Skeletal muscle tissue (tissue), 4 donors: ENCODE data around the gene ATP2A3. TPM values are rescaled to one million over a fixed set of nuclear protein-coding genes. Genes with fewer than 3 reads are reported as not detected.
"Not testable (repeated sequence)": the region's sequence is repeated elsewhere in the genome, so short reads cannot be mapped to it uniquely, and the experiment has no call there.

Experiments
- H3K27ac ChIP-seq: one replicate; pipeline ENCODE4 v1.7.0; 2013; ENCODE audit warnings: mild to moderate bottlenecking, low read depth, low read length, inconsistent platforms
- H3K27me3 ChIP-seq, 3 donors: one replicate each; pipeline ENCODE4 v1.7.0; 2013; ENCODE audit warnings: low read length in 3 of 3; ENCODE audit not compliant: control insufficient read depth in 3 of 3, insufficient read depth in 3 of 3
- H3K36me3 ChIP-seq, 3 donors: one replicate each; pipeline ENCODE4 v1.7.0; 2013; ENCODE audit warnings: low read length in 3 of 3; ENCODE audit not compliant: control insufficient read depth in 3 of 3, insufficient read depth in 3 of 3
- H3K4me1 ChIP-seq, 3 donors: one replicate each; pipeline ENCODE4 v1.7.0; 2013; ENCODE audit warnings: low read length in 3 of 3, mild to moderate bottlenecking in 3 of 3; ENCODE audit not compliant: control insufficient read depth in 3 of 3, insufficient read depth in 3 of 3
- H3K4me3 ChIP-seq, 3 donors: one replicate each; pipeline ENCODE4 v1.7.0; 2013; ENCODE audit warnings: low read length in 3 of 3
- H3K9ac ChIP-seq, 3 donors: one replicate each; pipeline ENCODE4 v1.7.0; 2013; ENCODE audit warnings: low read length in 3 of 3, mild to moderate bottlenecking in 3 of 3, moderate library complexity in 2 of 3, low read depth in 1 of 3
- H3K9me3 ChIP-seq, 3 donors: one replicate each; pipeline ENCODE4 v1.7.0; 2013; ENCODE audit warnings: low read length in 3 of 3; ENCODE audit not compliant: control insufficient read depth in 3 of 3
- total RNA-seq: library from RNA; depleted of rRNA; stranded (reverse); fragments of >200 nt; gene quantifications from one replicate; pipeline ENCODE4 v1.2.3, GENCODE V29; 2014
- donor health status: Osteomylitis.

The ATP2A3 gene
- total RNA-seq, 1 donor from 2014 or later, result 3.7 TPM

DNA sequence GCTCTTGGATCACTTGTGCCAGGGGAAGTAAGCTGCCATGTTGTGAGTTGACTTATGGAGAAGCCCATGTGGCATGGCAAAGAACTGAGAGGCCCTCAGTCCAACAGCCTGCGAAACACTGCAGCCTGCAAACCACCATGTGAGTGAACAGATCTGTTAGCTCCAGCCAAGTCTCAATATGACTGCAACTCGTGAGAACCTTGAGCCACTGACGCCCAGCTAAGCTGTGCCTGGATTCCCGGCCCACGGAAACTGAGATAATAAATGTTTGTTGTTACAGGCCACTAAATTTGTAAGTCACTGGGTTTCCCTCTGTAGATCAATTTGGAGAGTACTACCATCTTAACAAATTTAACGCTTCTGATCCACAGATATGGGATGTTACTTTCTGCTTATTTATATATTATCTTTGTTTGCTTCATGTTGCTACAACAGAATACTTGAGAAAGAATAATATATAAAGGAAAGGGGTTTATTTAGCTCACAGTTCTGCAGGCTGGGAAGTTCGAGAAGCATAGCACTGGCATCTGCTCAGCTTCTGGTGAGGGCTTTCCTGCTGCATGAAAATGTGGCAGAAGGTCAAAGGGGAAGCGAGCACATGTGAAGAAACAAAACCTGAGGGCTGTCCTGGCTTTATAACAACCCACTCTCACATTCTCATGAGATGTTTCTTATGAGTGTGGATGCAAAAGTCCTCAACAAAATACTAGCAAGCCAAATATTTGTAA, 29.4 kb upstream of the ATP2A3 start:
- Histone ChIP-seq H3K27ac (no peak overlapping the region), H3K36me3 (no peaks in the 10 kb centered on the region), H3K9ac (no peak overlapping the region), H3K4me1 (peaks cover 0 to 4% (median 0%) of the 10 kb centered on the region in 3 donors), H3K4me3 (no peak overlapping the region), H3K9me3 (peaks cover 0 to 4% (median 0%) of the 10 kb centered on the region in 3 donors), H3K27me3 (peaks cover 0 to 3% (median 0%) of the 10 kb centered on the region in 3 donors)

DNA sequence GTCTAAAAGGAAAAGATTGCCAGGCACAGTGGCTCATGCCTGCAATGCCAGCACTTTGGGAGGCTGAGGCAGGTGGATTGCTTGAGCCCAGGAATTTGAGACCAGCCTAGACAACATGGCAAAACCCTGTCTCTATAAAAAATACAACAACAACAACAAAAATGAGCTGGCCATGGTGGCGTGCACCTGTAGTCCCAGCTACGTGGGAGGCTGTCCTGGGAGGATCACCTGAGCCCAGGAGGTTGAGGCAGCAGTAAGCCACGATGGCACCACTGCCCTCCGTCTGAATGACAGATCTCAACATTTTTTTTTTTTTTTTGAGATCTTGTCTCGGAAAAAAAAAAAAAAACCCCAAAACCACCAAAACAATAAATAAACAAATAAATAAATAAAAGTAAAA, 28.1 kb upstream of the ATP2A3 start:
- no peak overlapping the region for H3K9ac ChIP-seq
- H3K4me3 ChIP-seq, result no peak overlapping the region
- H3K4me1 ChIP-seq, result peaks cover 0 to 7% (median 0%) of the 10 kb centered on the region in 3 donors
- H3K36me3 ChIP-seq, result no peaks in the 10 kb centered on the region
- H3K9me3 ChIP-seq, result peaks cover 0 to 4% (median 0%) of the 10 kb centered on the region in 3 donors
- peaks cover 0 to 3% (median 0%) of the 10 kb centered on the region in 3 donors for H3K27me3 ChIP-seq
- no peak overlapping the region for H3K27ac ChIP-seq

DNA sequence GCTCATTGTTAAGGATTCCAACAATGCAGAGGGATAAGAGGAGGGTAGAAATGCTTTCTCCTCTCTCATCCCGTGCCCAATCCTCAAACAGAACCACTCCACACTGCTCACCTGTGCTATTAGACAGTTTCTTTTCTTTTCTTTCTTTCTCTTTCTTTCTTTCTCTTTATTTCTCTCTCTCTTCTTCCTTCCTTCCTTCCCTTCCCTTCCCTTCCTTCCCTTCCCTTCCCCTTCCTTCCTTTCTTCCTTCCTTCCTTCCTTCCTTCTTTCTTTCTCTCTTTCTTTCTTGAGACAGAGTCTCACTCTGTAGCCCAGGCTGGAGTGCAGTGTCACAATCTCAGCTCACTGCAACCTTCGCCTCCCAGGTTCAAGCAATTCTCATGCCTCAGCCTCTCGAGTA, 27.5 kb upstream of the ATP2A3 start:
- not testable (repeated sequence) for H3K4me3 ChIP-seq, H3K36me3 ChIP-seq, H3K9me3 ChIP-seq, H3K27ac ChIP-seq, H3K27me3 ChIP-seq, H3K9ac ChIP-seq
- peaks cover under 1 to 10% (median 3%) of the 10 kb centered on the region in 3 donors for H3K4me1 ChIP-seq

DNA sequence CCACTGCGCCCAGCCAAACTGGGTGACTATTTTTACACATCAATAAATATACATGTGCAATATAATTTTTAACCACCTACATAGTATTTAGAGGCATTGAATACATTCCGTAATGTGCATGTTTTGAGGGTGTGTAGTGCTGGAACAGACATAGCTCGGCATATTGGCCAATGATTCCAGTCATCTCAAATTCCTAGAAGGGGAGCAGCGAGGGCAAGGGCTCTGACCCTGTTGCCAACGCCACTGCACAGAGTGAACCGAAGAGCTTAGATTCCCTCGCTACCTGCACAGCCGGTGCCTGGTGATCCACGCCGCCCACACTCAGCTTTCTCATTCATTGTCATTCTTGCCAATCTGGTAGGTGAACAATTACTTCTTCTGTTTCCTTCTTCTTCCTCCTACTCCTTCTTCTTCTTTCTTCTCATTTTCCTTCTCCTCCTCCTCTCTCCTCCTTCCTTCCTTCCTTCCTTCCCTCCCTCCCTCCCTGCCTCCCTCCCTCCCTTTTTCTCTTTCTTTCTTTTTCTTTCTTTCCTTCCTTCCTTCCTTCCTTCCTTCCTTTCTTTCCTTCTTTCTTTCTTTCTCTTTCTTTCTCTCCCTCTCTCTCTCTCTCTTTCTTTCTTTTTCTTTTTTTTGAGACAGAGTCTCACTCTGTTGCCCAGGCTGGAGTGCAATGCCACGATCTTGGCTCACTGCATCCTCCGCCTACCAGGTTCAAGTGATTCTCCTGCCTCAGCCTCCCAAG, 26.3 kb upstream of the ATP2A3 start:
- no peak overlapping the region for H3K4me3 ChIP-seq
- peaks cover 0 to 4% (median 0%) of the 10 kb centered on the region in 3 donors for H3K9me3 ChIP-seq
- no peak overlapping the region for H3K27ac ChIP-seq
- H3K4me1 ChIP-seq, result peaks cover 9 to 14% (median 11%) of the 10 kb centered on the region in 3 donors
- H3K36me3 ChIP-seq, result no peaks in the 10 kb centered on the region
- H3K9ac ChIP-seq, result no peak overlapping the region
- H3K27me3 ChIP-seq, result peaks cover 4 to 14% (median 8%) of the 10 kb centered on the region in 3 donors

DNA sequence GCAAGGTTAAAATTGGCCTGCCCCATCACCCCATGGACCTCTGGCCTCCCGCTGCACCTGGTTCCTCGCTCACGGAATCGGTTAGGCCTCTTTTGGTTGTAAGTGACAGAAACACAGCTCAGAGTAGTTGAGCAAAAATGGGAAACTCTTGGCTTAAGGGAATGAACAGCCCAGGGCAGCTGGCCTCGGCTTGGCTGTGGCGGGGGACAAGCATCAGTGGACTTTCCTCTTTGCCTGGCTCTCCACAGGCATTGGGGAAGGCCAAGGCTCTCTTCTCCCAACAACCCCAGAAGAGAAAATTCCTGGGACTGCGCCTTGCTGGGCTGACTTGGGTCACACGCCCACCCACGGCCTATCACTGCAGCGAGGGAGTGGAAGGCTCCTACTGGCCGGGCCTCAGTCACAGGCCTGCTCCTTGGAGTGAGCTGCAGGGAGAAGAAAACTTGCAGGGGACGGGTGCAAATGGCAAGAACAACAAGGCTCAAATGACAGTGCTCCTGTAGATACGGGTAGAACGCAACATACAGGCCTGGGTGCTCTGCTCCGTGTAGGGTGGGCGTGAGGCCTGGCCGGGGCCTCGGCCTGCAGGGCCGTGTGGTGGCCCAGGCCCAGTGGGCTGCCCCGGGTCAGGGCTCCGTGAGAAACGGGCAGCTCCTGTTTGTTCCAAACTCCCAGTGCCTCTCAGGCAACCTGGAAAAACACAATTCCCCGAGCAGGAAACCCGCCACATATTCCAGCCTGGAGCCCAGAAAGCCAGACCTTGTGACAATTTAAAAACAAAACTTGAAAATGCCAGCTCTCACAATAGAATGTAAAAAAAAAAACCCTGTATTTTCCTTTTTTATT, 25.0 kb upstream of the ATP2A3 start:
- Histone ChIP-seq H3K4me1 (peaks cover 9 to 14% (median 12%) of the 10 kb centered on the region in 3 donors), H3K36me3 (no peaks in the 10 kb centered on the region), H3K27ac (no peak overlapping the region), H3K27me3 (peaks cover 4 to 17% (median 5%) of the 10 kb centered on the region in 3 donors), H3K9ac (no peak overlapping the region), H3K9me3 (no peaks in the 10 kb centered on the region), H3K4me3 (no peak overlapping the region)

DNA sequence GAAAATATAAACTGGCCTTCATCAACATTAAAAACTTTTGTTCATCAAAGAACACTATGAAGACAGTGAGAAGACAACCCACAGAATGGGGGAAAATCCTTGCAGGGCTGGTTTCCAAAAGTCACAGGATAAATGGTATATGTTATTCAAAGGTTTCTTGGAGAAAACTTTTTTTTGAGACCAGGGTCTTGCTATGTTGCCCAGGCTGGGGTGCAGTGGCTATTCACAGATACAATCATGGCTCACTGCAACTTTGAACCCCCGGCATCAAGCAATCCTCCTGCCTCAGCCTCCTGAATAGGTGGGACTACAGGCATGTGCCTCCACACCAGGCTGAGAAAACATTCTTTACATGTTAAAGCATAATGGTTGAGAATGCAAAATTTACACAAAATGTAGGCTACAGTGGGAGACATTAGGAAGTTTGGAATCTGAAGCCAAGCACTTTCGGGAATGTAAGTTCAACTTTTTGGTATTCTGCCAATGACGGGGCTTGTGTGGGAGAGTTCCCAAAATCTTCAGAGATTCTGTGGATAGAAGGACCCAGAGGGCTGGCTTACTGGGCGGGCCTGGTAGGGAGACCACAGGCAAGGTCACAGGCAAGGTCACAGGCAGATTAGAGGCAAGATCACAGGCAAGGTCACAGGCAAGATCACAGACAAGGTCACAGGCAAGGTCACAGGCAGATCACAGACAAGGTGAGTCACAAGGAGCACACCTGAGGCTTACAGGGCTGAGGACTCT, 24.2 kb upstream of the ATP2A3 start:
- Histone ChIP-seq H3K9me3 (no peaks in the 10 kb centered on the region), H3K27ac (no peak overlapping the region), H3K4me1 (peaks cover 14 to 18% (median 17%) of the 10 kb centered on the region in 3 donors), H3K9ac (no peak overlapping the region), H3K36me3 (no peaks in the 10 kb centered on the region), H3K27me3 (peaks cover 4 to 17% (median 5%) of the 10 kb centered on the region in 3 donors), H3K4me3 (no peak overlapping the region)

DNA sequence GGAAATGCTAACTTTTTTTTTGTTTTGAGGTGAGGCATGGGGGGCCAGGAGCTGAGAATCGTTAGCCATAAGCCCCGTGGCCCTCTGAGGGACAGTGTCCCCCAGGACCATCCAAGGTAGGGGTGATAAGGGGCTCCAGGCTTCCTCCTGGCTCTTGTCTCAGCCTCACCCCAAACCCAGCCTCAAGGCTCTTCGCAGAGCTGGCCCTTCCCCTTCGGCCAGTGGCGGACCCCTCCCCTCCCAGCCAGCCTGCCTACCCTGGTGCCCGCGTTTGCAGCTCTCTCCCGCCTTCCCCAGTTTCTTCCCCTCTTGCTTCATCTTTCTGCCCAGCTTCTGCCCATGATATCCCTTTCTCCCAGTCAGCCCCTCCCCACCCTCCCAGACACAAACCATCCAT, 22.7 kb upstream of the ATP2A3 start:
- H3K27me3 ChIP-seq, result peaks cover 4 to 17% (median 5%) of the 10 kb centered on the region in 3 donors

DNA sequence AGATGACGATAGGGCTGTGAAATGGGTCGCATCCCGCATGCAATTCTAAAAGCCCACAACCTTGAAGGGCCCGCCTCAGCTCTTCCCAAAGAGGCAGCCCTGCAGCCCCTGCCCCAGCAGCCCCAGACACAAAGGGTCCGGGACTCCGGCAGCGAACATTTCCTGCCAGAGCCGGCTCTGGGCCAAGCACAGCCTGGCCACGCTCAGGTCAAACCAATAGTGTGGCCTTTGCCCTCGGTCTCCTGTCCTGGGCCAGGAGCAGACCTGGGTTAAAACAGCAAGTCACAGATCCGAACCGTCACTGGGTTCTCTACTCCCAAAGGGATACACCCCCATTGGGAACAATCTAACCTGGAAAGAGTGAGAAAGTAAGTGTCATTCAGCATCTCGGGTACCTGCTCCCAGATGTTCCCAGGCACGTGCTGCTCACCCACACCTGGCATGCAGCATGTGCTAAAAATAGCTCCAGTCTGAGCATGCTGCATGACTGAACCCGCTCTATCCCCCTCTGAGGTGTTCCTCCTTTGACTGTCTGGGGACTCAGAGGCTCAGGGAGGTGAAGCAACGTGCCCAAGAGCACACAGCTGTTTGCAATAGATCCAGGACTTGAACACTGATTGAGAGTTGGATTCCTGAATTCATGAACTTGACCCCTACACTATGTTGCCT, 22.2 kb upstream of the ATP2A3 start:
- Histone ChIP-seq H3K4me1 (peaks cover 14 to 18% (median 17%) of the 10 kb centered on the region in 3 donors), H3K36me3 (no peaks in the 10 kb centered on the region), H3K27ac (no peak overlapping the region), H3K9ac (no peak overlapping the region), H3K9me3 (no peaks in the 10 kb centered on the region), H3K4me3 (no peak overlapping the region), H3K27me3 (peaks cover 4 to 17% (median 5%) of the 10 kb centered on the region in 3 donors)

More for the DNA sequence above, 22.7 kb upstream of the ATP2A3 start:
- H3K36me3 ChIP-seq, result no peaks in the 10 kb centered on the region
- no peaks in the 10 kb centered on the region for H3K9me3 ChIP-seq
- no peak overlapping the region for H3K4me3 ChIP-seq
- H3K27ac ChIP-seq, result no peak overlapping the region
- H3K9ac ChIP-seq, result no peak overlapping the region
- H3K4me1 ChIP-seq, result peaks cover 14 to 18% (median 17%) of the 10 kb centered on the region in 3 donors

DNA sequence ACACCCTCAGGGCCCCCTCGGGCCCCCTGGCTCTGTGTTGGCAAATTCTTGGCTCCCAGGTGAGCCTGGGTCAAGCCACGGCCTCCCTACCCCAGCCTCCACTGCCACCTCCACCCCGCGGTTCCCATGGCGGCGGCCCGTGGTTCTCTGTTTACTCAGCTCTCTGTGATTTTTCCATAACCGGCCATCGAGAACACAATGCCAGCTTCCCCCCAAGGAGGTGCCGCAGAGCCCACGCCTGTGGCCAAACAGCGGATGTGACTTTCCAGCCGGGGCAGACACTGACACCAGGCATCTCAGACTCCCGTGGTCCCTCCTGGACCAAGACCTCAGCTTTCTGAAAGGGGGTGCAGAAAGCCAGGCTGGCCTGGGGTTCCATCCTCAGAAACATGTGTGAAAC, 21.6 kb upstream of the ATP2A3 start:
- no peak overlapping the region for H3K27ac ChIP-seq
- H3K27me3 ChIP-seq, result peaks cover 4 to 17% (median 5%) of the 10 kb centered on the region in 3 donors
- H3K9ac ChIP-seq, result no peak overlapping the region
- no peak overlapping the region for H3K4me3 ChIP-seq
- H3K4me1 ChIP-seq, result peaks cover 14 to 18% (median 17%) of the 10 kb centered on the region in 3 donors
- H3K9me3 ChIP-seq, result no peaks in the 10 kb centered on the region
- no peaks in the 10 kb centered on the region for H3K36me3 ChIP-seq
